GM19467 (cell line): ENCODE measurements around the gene KRTCAP2.
"Not testable (repeated sequence)": the region's sequence is repeated elsewhere in the genome, so short reads cannot be mapped to it uniquely, and the experiment has no call there.

Experiments used
- ATAC-seq: cut with Tn5 transposase; IDR thresholded peaks from one replicate; pipeline ENCODE4 v1.9.1; 2021; ENCODE audit warnings: mild to moderate bottlenecking, moderate library complexity; ENCODE audit not compliant: unreplicated experiment

The KRTCAP2 gene

GRCh38 chr1:155170101-155170785 is 2.9 kb downstream of the KRTCAP2 start:
- ATAC-seq = no peak

- no peak for ATAC-seq
Observed at GRCh38 chr1:155169541-155169940, 3.6 kb downstream of the KRTCAP2 start.

- no peak for ATAC-seq
Observed at GRCh38 chr1:155168456-155169210, 4.5 kb downstream of the KRTCAP2 start.

GRCh38 chr1:155168105-155168445 is 5.0 kb downstream of the KRTCAP2 start:
- ATAC-seq = not testable (repeated sequence)

GRCh38 chr1:155167166-155168104 is 5.7 kb downstream of the KRTCAP2 start:
- peak; percentile 39 for ATAC-seq

GRCh38 chr1:155166471-155167165 is 6.5 kb downstream of the KRTCAP2 start:
- ATAC-seq = no peak

- no peak for ATAC-seq
Observed at GRCh38 chr1:155166051-155166470, 7.0 kb downstream of the KRTCAP2 start.

- not testable (repeated sequence) for ATAC-seq
Observed at GRCh38 chr1:155164625-155165024, 8.5 kb downstream of the KRTCAP2 start.

- not testable (repeated sequence) for ATAC-seq
Observed at GRCh38 chr1:155163785-155164184, 9.3 kb downstream of the KRTCAP2 start.

GRCh38 chr1:155162631-155163030 is 10.5 kb downstream of the KRTCAP2 start:
- not testable (repeated sequence) for ATAC-seq

- no peak for ATAC-seq
Observed at GRCh38 chr1:155160128-155160527, 13.0 kb downstream of the KRTCAP2 start.

- no peak for ATAC-seq
Observed at GRCh38 chr1:155158991-155159390, 14.1 kb downstream of the KRTCAP2 start.

- not testable (repeated sequence) for ATAC-seq
Observed at GRCh38 chr1:155155996-155156643, 17.0 kb downstream of the KRTCAP2 start.

- no peak for ATAC-seq
Observed at GRCh38 chr1:155145491-155145890, 27.6 kb downstream of the KRTCAP2 start.

- ATAC-seq = no peak
Observed at GRCh38 chr1:155141749-155142148, 31.4 kb downstream of the KRTCAP2 start.

- ATAC-seq = no peak
Observed at GRCh38 chr1:155140630-155140953, 32.5 kb downstream of the KRTCAP2 start.

GRCh38 chr1:155139895-155140629 is 33.0 kb downstream of the KRTCAP2 start, which contains the start of gene DPM3:
Gene DPM3 (minus strand): TSS chr1:155140531. CDS start chr1:155140240, 291 bp downstream.
- peak; percentile 40 for ATAC-seq

- no peak for ATAC-seq
Observed at GRCh38 chr1:155137154-155137949, 35.8 kb downstream of the KRTCAP2 start.

- no peak for ATAC-seq
Observed at GRCh38 chr1:155136748-155137147, 36.4 kb downstream of the KRTCAP2 start.
